Measurements from ENCODE around the gene CIT. TPM values are rescaled to one million over a fixed set of nuclear protein-coding genes. Genes with fewer than 3 reads are reported as not detected.

CIT gene
- total and polyA plus RNA-seq, 10 of the 15 experiments (the other 5 are each of a cell fraction or from before 2014, with no cell fraction given) = 1.0 to 38.2 (median 14.9) TPM

- TF ChIP-seq PAX5 (IDR thresholded peaks at IDR 0.05; ENCODE audit: borderline replicate concordance, low read depth, low read length) (no peak), ZNF274 (IDR thresholded peaks at IDR 0.05; ENCODE audit: insufficient read depth, insufficient read length) (no peak)
Measured at GRCh38 chr12:119772431-119772830, 104.7 kb downstream of the CIT start (continued).

- 79% methylated on average over 5 of the region's 5 CpGs for WGBS (ENCODE audit: insufficient coverage, insufficient replicate concordance, low lambda C conversion rate, missing lambda C conversion rate)
- no peak overlapping the region for H3K4me2 ChIP-seq (ENCODE audit: control insufficient read depth, insufficient read depth)
- TF ChIP-seq, protein P1, sequence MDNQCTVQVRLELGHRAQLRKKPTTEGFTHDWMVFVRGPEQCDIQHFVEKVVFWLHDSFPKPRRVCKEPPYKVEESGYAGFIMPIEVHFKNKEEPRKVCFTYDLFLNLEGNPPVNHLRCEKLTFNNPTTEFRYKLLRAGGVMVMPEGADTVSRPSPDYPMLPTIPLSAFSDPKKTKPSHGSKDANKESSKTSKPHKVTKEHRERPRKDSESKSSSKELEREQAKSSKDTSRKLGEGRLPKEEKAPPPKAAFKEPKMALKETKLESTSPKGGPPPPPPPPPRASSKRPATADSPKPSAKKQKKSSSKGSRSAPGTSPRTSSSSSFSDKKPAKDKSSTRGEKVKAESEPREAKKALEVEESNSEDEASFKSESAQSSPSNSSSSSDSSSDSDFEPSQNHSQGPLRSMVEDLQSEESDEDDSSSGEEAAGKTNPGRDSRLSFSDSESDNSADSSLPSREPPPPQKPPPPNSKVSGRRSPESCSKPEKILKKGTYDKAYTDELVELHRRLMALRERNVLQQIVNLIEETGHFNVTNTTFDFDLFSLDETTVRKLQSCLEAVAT (IDR thresholded peaks at IDR 0.05) = no peak
- no peak for TF ChIP-seq CTCF (IDR thresholded peaks at IDR 0.05 in 2 of 3, conservative IDR thresholded peaks at IDR 0.05 in 1 of 3; ENCODE audit: control insufficient read depth in 2 of 3, extremely low read depth in 1 of 3, insufficient read depth in 1 of 3, low read depth in 3 of 3, low read length in 3 of 3)
- no peak for TF ChIP-seq USF2 (IDR thresholded peaks at IDR 0.05; ENCODE audit: borderline replicate concordance, low read depth, low read length)
- TF ChIP-seq, protein P2, sequence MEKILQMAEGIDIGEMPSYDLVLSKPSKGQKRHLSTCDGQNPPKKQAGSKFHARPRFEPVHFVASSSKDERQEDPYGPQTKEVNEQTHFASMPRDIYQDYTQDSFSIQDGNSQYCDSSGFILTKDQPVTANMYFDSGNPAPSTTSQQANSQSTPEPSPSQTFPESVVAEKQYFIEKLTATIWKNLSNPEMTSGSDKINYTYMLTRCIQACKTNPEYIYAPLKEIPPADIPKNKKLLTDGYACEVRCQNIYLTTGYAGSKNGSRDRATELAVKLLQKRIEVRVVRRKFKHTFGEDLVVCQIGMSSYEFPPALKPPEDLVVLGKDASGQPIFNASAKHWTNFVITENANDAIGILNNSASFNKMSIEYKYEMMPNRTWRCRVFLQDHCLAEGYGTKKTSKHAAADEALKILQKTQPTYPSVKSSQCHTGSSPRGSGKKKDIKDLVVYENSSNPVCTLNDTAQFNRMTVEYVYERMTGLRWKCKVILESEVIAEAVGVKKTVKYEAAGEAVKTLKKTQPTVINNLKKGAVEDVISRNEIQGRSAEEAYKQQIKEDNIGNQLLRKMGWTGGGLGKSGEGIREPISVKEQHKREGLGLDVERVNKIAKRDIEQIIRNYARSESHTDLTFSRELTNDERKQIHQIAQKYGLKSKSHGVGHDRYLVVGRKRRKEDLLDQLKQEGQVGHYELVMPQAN (conservative IDR thresholded peaks at IDR 0.05) = no peak
- TF ChIP-seq HDAC2 (IDR thresholded peaks at IDR 0.05) = no peak
- no peak for TF ChIP-seq HSF1 (IDR thresholded peaks at IDR 0.05; ENCODE audit: low read depth, low read length)
- TF ChIP-seq HDGF (IDR thresholded peaks at IDR 0.05) = no peak
- TF ChIP-seq STAT3 (IDR thresholded peaks at IDR 0.05; ENCODE audit: low read depth, low read length) = no peak
- TF ChIP-seq ZZZ3 (IDR thresholded peaks at IDR 0.05; ENCODE audit: control insufficient read depth, insufficient read length, low read depth) = no peak
- TF ChIP-seq NR2C2 (IDR thresholded peaks at IDR 0.05; ENCODE audit: borderline replicate concordance, control insufficient read depth, insufficient read length, low read depth) = no peak
- TF ChIP-seq SMC3 (IDR thresholded peaks at IDR 0.05; ENCODE audit: borderline replicate concordance, low read length) = no peak
Measured at GRCh38 chr12:119770146-119770545, 107.0 kb downstream of the CIT start.

More at GRCh38 chr12:119770146-119770545, 107.0 kb downstream of the CIT start:
- BruUV-seq (replicated peaks) = no TSS peak
- Histone ChIP-seq H3K36me3 (ENCODE audit: control insufficient read depth in 2 of 2, insufficient read depth in 2 of 2, low read length in 1 of 2) (peaks cover 6 to 9% of the 10 kb centered on the region in 2 experiments), H3K4me3 (no peak overlapping the region), H3K4me1 (ENCODE audit: control insufficient read depth, insufficient read depth, low read length) (no peaks in the 10 kb centered on the region), H3K9ac (ENCODE audit: control insufficient read depth, insufficient read depth, low read length) (no peak overlapping the region), H3K27me3 (replicated peaks in 1 of 2; ENCODE audit: control insufficient read depth in 2 of 2, insufficient read depth in 2 of 2, low read length in 1 of 2) (no peaks in the 10 kb centered on the region), H4K20me1 (ENCODE audit: control insufficient read depth, insufficient read depth) (no peaks in the 10 kb centered on the region), H3K27ac (ENCODE audit: control insufficient read depth, insufficient read depth) (no peak overlapping the region), H3K9me3 (replicated peaks; ENCODE audit: control insufficient read depth, insufficient read depth, low read length) (no peaks in the 10 kb centered on the region), H3K79me2 (ENCODE audit: control insufficient read depth, insufficient read depth, low read length) (no peaks in the 10 kb centered on the region), H2AFZ (ENCODE audit: control insufficient read depth, low read depth, low read length) (no peak overlapping the region)
- ATAC-seq (no peak), FAIRE-seq (no peak), DNase-seq (ENCODE audit: low read depth, low spot score) (no peak)
- in situ Hi-C loops (cut with MboI) (no loop called here), intact Hi-C loops (cut with micrococcal nuclease; ENCODE audit: unreplicated experiment) (no loop called here)
- POLR2A ChIA-PET = interaction anchor here (0.5 kb wide), 1 partner anchor 1122 kb away, joined by 5 read pairs; no protein-coding TSS in a partner anchor
- SMC1A ChIA-PET (ENCODE audit: uncharacterized antibody, unreplicated experiment) = no interaction called here
- CTCF ChIA-PET = no interaction called here
- RAD21 ChIA-PET (ENCODE audit: unreplicated experiment) = no interaction called here
